HG02678 (cell line): ENCODE measurements around the gene HS3ST6.
"Not testable (repeated sequence)": the region's sequence is repeated elsewhere in the genome, so short reads cannot be mapped to it uniquely, and the experiment has no call there.

Experiments used
- ATAC-seq: cut with Tn5 transposase; IDR thresholded peaks from one replicate; pipeline ENCODE4 v1.9.1; 2021; ENCODE audit warnings: mild to moderate bottlenecking, moderate library complexity; ENCODE audit not compliant: unreplicated experiment

HS3ST6 gene

DNA sequence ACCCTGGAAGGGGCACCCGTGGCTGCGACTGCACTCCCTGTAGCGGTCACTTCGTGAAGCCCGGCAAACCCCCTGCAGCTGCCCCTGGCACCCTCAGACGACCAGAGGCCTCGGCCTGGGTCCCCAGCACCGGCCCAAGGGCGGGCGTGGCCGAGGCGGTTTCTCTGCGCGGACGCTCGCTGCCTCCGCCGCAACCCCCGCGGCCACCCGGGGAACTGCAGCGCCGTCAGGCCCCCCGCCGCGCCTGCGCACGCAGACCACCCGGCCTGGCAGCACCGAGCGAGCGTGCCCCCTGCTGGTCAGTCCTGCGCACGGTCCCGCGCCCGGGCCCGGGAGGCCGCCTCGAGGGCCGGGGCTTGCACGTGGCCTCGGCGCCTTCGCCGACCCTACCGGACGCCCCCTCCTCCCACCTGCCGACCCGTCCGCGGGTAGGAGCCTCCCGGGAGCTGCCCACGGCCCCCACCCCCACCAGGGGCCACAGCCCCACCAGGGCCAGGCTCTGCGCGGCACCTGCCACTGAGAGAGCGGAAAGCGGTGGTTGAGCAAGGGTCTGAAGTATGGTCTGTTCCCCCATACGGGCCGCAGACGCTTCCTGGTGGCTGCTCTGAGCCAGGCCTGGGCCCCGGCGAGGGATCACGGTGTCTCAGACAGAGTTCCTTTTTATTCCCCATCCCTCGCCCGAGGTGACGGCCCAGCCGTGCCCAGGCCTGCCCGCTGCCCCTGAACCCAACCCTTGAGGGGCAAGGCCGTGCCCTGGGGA is 11.5 kb upstream of the HS3ST6 start:
- peak; percentile 89 for ATAC-seq

DNA sequence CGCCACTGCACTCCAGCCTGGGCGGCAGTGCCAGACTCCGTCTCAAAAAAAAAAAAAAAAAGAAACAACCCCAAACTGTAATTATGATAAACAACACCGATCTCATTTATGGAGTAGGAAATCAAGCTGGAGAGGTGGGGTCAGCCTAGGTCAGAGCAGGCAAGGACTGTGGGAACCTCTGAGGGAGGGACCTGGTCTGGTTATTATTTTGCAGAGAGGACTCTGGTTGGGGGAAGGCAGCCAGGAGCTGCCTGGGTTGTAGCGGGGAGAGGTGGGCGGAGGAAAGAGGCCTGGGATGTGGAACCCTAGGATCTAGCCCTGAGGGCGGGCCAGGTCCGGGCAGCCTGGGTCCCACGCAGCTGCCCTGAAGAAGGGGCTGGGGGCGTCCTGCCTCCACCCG is 10.9 kb upstream of the HS3ST6 start:
- ATAC-seq, result peak; percentile 10

DNA sequence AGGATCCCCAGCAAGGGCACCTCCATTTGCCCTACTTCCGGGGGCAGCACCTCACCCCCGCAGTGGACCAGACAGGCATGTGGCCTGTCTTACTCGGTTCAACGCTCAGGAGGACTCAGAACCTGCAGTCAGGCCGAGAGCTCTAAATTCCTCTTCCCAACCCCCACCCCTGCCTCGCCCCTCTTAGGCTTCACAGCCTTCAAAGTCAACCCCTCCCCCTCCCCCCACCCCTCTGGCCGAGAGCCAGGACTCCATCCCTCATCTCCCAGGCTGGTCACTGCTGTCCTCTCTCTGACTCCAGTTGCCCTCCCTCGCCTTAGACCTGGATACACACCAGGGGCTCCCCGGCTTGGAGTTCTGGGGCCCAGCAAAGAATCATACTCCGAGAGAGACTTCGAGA is 8.1 kb upstream of the HS3ST6 start:
- ATAC-seq, result no peak

DNA sequence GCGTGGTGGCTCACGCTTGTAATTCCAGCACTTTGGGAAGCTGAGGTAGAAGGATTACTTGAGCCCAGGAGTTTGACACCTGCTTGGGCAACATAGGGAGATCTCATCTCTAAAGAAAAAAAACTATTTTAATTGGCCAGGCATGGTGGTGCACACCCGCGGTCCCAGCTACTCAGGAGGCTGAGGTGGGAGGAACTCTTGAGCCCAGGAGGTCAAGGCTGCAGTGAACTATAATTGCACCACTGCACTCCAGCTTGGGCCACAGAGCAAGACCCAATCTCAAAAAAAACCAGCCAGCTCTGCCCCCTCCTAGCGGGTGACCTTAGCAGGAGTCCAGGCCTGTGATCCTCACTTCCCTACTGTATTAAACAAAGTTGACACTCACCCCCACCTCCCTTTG is 5.9 kb upstream of the HS3ST6 start:
- no peak for ATAC-seq

DNA sequence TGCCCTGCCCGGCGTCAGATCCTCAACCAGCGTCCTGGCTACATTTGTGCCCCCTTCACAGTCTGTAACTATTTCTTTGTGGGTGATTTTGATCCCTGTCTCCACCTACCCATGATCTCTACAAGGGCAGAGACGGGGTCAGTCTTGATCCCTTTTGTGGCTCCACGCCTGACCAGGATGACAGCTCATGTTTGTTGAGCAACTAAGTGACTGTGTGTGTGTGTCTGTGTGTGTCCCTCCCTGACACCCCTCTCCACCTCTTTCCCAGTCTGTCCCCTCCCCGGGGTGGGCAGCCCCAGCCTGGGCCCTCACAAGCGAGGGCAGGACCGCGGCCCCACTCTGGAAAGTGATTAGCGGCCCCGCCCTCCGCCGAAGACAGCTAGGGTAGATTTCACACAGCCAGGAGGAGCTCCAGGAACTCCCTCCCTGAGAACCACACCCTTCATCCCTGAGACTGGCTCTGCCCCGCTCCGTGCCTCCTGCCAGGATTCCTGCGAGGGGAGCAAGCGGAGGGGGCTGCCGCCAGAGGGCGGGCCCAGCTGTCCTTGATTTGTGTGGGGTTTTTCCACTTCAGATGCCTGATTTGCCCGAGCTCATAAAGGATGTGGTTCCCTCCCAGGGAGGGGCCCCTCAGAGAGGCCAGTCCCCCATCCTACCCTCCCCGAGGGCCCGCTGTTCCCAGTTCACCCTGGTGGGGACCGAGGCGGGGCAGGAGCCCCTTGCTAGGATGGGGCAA is 5.3 kb upstream of the HS3ST6 start:
- no peak for ATAC-seq

DNA sequence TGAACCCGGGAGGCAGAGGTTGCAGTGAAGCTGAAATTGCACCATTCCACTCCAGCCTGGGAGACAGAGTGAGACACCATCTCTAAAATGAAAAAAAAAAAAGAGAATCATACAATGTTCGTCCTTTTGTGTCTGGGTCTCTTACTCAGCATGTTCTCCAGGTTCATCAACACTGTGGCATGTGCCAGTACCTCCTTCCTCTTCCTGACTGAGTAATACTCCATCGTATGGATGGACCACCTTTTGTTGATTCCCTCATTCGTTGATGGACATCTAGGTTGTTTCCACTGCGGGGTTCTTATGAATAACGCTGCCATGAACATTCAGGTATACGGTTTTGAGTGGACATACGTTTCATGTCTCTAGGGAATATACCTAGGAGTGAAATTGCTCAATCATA is 4.1 kb upstream of the HS3ST6 start:
- ATAC-seq, result no peak

DNA sequence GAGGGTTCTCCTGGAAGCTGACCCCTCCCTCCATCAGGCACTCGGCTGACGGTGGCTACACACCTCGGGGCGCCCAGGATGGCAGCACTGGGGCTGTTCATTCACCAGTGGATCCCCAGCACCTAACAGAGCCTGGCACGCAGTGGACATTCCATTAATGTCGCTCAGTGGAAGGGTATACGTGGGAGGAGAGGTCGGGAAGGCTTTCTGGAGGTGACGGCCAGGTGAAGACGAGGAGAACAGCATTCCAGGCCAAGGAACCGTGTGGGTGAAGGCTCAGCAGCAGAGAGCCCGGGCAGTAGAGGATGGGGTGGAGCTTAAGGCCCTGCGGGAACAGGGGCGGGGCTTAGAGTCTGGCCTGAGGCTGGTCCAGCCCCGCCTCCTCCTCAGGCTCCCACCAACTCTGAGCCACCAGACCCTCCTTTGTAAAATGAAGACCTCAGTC is 2.5 kb upstream of the HS3ST6 start:
- ATAC-seq, result no peak

DNA sequence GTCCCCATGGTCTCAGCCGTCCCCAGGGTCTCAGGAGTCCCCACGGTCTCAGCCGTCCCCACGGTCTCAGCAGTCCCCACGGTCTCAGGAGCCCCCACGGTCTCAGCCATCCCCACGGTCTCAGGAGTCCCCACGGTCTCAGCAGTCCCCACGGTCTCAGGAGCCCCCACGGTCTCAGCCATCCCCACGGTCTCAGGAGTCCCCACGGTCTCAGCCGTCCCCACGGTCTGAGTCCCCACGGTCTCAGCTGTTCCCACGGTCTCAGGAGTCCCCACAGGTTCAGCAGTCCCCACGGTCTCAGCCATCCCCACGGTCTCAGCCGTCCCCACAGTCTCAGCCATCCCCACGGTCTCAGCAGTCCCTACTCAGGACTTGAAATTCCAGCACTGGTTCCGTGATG is 1.9 kb upstream of the HS3ST6 start:
- ATAC-seq, result not testable (repeated sequence)

DNA sequence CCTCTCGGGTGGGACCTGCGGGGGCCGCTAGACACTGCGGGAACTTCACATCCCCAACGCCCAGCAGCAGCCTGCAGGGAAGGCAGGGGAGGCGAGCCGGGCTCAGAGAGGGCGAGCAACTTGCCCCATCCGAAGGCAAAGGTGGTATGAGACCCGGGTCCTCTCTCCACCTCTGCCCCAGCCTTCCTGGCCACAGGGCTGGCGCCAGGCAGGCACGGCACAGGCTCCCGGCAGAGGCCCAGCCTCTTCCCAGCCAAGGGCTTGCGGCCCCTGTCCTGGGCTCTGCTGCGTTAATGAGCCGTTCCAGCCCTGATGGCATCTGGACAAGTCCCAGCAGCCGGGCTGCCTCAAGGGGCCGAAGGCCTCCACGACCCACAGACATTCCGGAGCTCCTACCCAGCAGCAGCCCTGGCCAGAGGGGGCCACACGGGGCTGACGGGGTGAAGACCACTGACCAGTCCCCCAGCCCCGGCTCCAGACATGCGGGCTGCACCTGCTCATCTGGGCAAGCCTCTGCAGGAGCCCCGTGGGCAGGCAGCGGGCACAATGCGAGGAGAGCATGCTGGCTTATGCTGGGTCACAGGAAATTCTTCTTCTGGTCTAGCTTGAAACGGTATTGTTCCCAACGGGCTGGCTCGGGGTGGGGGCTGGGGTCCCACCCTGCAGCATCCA is 1.2 kb upstream of the HS3ST6 start:
- no peak for ATAC-seq

DNA sequence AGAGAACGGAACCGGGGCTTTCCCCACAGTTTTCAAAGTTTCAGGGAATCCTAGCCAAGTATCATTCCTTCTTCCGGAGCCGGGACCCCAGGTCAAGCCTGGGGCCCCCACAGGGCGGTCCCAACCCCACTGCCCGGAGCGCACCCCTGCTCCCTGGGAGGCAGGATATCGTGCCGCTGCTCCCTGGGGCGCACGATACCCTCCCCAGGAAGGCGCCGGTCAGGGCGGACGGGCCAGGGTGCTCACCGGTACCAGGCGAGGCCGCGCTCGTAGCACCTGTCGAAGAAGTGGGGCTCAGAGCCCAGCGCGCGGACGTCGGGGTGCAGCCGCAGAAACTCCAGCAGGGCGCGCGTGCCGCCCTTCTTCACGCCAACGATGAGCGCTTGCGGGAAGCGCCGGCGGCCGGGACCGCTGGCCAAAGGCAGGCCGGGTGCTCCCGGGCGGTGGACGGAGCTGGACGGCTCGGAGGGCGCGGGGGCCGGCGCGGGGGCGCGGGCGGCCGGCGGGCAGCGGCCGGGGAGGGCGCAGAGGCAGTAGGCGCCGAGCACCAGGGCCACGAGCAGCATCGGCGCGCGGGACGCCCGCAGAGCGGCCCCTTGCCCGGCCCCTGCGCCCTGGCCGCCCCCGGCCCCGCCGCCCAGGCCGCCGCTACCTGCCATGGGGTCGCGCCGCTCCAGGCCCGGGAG is 407 bp downstream of the HS3ST6 start:
- ATAC-seq, result no peak

DNA sequence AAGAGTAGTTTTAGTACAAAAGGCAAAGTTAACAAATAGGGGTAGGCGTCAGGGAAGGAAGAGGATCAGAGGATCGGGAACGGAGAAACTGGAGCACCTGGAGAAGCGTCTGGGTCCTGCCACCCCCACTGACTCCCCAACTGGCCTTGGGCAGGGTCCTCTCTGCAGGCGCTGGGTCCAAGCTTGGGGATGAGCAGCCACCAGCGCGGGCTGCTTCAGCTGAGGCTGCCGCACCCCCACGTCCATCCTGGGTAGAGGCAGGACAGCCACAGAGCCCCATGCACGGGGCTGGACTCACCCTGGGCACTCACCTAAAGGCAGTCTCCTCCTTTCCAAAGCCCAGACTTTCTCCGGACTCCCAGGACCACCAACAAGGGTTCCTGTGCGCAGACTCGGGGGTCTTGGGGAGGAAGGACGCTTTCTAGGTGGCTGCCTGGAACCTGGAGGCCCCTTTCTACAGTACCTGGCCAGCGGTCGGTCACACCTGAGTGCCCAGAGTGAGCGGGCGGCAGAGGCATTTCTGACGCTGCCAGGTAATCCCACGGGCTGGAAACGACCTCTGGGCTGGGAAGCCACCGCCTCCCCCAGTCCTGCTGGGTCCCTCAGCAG is 1.1 kb downstream of the HS3ST6 start:
- no peak for ATAC-seq

DNA sequence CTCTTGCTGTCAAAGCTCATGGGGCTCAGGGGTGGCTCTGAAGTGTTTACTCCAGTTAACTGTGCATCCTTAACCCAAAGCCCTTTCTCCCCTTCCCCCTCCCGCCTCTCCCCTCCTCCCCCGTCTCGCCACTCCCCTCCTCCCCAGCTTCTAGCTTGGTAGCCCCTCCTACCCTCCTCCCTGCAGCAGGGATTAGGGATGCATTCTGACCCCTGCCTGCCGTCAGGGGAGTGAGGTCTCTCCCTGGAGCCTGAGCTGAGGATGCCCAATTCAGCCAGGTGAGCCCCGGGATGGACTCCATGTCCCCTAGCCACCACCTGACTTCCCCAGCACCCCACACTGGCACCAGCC is 1.6 kb downstream of the HS3ST6 start:
- ATAC-seq, result no peak

DNA sequence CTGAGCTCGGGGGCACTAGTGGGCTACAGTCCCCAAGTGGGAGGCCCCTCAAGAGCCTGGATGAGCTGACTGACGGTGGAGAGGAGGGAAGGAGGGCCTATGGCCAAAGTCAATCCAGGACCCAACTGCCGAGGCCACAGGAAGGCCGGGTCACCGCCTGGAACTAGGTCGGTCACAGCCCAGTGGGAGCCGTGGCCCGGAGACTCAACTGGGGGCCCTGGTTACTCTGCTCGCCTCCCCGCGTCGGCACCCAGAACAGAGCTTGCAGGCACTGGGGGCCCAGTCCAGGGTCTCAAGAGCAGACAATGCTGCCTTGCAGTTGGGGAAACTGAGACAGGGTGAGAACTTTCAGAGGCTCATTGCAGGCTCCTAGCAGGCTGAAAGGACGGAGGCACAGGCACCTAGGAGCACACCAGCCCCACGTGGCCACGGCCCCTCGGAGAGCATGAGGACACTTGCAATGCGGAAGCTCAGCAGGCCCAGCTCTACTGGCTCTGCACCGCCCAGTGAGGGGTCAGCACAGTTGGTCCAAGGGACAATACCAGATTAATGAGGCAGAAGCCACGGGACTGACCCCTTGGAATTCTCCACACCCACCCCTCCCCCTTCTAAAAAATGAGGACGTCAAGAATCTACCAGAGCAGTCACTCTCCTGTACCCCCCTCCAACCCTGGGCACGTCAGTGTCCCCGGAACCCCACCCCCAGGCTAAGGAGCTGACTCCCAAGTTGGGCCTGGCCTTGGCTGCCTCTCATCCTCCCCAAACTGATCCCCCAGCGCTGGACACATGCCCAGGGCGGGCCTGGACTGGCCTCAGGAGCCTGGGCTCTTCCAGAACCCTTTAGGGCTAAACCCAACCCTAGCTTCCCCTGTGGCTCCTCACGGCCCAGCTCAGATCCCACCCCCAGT is 2.2 kb downstream of the HS3ST6 start:
- ATAC-seq, result no peak

DNA sequence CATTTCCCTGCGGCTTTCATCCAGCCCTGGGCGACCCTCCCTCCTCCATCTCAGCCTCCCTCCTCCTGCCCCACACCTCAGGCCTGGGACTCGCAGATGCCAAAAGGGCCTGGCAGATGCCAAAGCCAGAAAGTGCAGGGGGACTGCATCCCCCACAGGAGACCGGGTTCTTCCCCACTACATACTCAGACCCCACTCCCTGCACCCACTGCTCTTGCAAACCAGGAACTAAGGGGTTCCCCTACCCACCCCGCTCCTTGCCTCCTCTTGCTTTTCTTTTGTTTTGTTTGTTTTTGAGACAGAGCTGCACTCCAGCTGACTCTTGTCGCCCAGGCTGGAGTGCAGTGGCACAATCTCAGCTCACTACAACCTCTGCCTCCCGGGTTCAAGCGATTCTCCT is 3.2 kb downstream of the HS3ST6 start:
- ATAC-seq, result no peak

DNA sequence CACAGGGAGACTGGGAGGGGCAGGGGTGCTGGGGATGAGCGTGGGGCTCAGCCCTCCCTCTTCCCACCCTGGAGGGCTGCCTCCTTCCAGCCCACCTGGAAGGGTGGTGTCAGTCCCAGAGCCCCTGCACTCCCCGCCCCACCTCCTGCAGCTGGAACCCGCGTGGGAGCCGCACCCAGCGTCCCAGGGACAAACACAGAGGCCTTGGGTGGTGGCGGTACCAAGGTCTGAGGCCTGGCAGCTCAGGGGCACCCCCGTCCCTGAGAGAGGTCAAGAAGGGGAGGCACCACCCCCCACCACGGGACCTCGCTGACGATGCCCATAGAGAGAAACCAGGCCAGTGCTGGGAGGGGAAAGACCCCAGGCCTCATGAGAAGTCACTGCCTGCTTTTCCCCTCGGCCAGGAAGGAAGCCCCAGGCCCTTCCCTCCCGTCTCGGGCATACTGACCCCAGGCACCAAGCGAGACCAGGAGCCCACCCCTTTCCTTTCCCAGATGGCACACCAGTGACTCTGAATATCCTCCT is 4.1 kb downstream of the HS3ST6 start:
- no peak for ATAC-seq

DNA sequence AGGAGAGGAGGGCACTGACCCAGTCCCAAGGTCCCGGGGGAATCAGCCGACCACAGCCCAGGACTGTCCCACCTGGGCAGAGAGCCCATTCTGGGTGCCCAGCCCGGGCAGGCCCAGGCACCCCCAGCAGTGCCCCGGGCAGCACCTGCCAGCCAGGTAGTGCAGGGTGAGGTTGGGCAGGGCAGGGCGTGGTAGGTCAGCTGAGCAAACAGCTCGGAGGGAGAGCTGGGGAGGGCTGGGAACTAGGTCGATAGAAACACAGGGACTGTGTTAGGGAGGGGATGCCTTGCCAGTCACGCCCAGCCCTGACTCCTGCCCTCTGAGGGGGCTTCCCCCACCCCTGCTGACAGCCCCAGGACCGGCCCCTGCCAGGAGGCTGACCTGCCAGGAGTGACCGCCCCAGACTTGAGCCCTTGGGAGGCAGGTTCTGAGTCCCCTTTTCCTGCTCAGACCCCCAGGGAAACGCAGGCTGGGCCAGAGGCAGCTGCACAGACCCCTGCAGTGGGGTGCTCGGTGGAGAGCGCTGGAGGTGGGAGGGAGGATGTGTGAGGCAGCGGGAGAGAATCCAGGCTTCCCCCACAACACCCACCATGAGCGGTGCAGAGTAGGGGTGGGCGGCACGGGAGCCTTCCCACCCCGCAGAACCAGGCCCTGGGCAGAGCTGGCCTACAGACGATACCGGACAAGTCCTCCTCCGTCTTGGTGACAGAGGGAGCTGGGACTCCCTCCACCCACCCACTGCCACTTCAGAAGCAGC is 4.7 kb downstream of the HS3ST6 start:
- ATAC-seq, result no peak

DNA sequence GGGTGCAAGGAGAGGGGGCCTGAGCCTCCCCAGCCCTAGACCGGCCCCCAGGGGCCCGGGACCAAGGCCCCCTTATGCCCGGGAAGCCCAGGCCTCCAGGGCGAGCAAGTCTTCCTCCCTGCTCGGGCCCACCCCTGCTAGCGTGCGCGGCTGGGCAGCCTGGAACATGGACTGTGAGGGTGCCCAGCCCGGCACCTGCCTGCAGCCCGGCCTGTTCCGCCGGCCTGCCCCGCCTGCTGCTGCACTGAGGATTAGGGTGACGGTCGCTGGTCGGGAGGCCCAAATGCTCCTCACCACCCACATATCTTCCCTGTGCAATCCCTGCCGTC is 6.0 kb downstream of the HS3ST6 start:
- no peak for ATAC-seq

DNA sequence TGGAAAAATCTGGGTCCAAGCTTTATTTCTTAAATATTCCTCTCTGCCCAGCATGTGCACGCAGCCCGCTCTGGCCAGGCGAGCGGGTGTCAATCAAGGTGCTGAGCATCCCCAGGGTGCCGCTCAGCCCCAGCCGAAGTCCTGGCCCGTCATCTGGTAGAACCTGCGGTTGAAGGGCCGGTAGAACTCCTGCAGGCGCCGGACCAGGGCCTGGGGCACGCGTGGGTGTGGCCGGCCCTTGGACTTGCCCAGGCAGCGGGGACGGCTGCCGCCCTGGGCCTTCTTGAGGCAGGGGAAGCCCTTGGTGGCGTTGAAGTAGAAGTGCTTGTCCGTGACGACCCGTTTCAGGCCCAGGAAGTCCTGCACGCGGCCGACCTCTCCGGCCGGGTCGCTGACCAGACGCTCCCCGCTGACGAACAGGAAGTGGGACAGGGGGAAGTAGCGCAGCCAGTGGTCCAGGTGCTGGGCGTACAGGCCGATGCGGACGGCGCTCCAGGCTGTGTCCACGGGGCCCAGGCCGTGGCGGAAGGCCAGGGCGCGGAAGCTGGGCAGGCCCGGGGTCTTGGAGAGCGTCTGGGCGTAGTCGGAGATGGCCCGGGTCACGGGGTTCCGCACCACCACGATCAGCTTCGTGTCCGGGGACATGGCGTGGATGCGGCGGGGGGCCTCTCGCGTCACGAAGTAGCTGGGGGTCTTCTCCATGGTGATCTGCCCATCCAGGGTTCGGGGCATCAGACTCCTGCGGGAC is 6.6 kb downstream of the HS3ST6 start:
- no peak for ATAC-seq
